Pons (tissue), 1 donor: ENCODE results near the gene ANXA7.
"Not testable (repeated sequence)": the region's sequence is repeated elsewhere in the genome, so short reads cannot be mapped to it uniquely, and the experiment has no call there.

Experiments
- DNase-seq: peaks from one replicate; pipeline ENCODE4 v3.0.0-alpha.2; 2016; ENCODE audit warnings: low spot score

Gene ANXA7

GRCh38 chr10:73338801-73339368 lies 75.0 kb downstream of the ANXA7 start:
- DNase-seq = no peak

- no peak for DNase-seq
Measured at GRCh38 chr10:73333202-73333601, 80.7 kb downstream of the ANXA7 start.

- DNase-seq = no peak
Measured at GRCh38 chr10:73332379-73332778, 81.5 kb downstream of the ANXA7 start.

- not testable (repeated sequence) for DNase-seq
Measured at GRCh38 chr10:73328523-73328922, 85.3 kb downstream of the ANXA7 start.

- DNase-seq = not testable (repeated sequence)
Measured at GRCh38 chr10:73325290-73325689, 88.6 kb downstream of the ANXA7 start.
